GM23248 (cell line): Measurements from ENCODE around the gene PDIA6. TPM values are rescaled to one million over a fixed set of nuclear protein-coding genes. Genes with fewer than 3 reads are reported as not detected.

Experiments used
- DNase-seq: peaks from one replicate; pipeline ENCODE4 v3.0.0-alpha.2; 2015
- H2AFZ ChIP-seq: fragments of 200-600 bp; sonication (generic); 2 replicates; pipeline ENCODE4 v1.6.1; 2016; ENCODE audit warnings: antibody characterized with exemption
- H3F3A ChIP-seq: fragments of 200-600 bp; sonication (generic); 2 replicates; pipeline ENCODE4 v1.6.1; 2016; ENCODE audit warnings: mild to moderate bottlenecking, antibody characterized with exemption, mixed run types; ENCODE audit not compliant: insufficient read depth
- H3K27ac ChIP-seq: fragments of 200-600 bp; sonication (generic); 2 replicates; pipeline ENCODE4 v1.5.1; 2016; ENCODE audit warnings: mild to moderate bottlenecking
- H3K27me3 ChIP-seq: fragments of 200-600 bp; sonication (generic); replicated peaks from 2 replicates; pipeline ENCODE4 v1.6.1; 2016; ENCODE audit warnings: mild to moderate bottlenecking; ENCODE audit not compliant: insufficient read depth
- H3K36me3 ChIP-seq: fragments of 200-600 bp; sonication (generic); 2 replicates; pipeline ENCODE4 v1.6.1; 2016; ENCODE audit warnings: low read depth, mild to moderate bottlenecking
- H3K4me1 ChIP-seq: fragments of 200-600 bp; sonication (generic); 2 replicates; pipeline ENCODE4 v1.6.1; 2016; ENCODE audit warnings: mild to moderate bottlenecking; ENCODE audit not compliant: insufficient read depth
- H3K4me2 ChIP-seq: fragments of 200-600 bp; sonication (generic); one replicate; pipeline ENCODE4 v1.6.1; 2016; ENCODE audit warnings: mild to moderate bottlenecking; ENCODE audit not compliant: unreplicated experiment
- H3K4me3 ChIP-seq: fragments of 200-600 bp; sonication (generic); 2 replicates; pipeline ENCODE4 v1.5.1; 2016; ENCODE audit warnings: mild to moderate bottlenecking
- H3K79me2 ChIP-seq: fragments of 200-600 bp; sonication (generic); 2 replicates; pipeline ENCODE4 v1.6.1; 2016; ENCODE audit warnings: mild to moderate bottlenecking; ENCODE audit not compliant: insufficient read depth
- H3K9ac ChIP-seq: fragments of 200-600 bp; sonication (generic); 2 replicates; pipeline ENCODE4 v1.6.1; 2016; ENCODE audit warnings: mild to moderate bottlenecking
- H3K9me2 ChIP-seq: fragments of 200-600 bp; sonication (generic); 2 replicates; pipeline ENCODE4 v1.6.1; 2016; ENCODE audit warnings: mixed run types, mild to moderate bottlenecking, moderate library complexity; ENCODE audit not compliant: insufficient read depth
- H3K9me3 ChIP-seq: fragments of 200-600 bp; sonication (generic); one replicate; pipeline ENCODE4 v1.6.1; 2017; ENCODE audit warnings: low read depth
- H4K20me1 ChIP-seq: fragments of 200-600 bp; sonication (generic); 2 replicates; pipeline ENCODE4 v1.6.0; 2016; ENCODE audit not compliant: insufficient read depth
- EZH2 ChIP-seq: fragments of 200-600 bp; sonication (generic); IDR thresholded peaks from 2 replicates; pipeline ENCODE4 v1.6.1; 2018; ENCODE audit warnings: antibody characterized with exemption, mild to moderate bottlenecking; ENCODE audit not compliant: insufficient read depth, poor library complexity, severe bottlenecking
- EZH2phosphoT487 ChIP-seq: fragments of 200-600 bp; sonication (generic); IDR thresholded peaks from 2 replicates; pipeline ENCODE4 v1.6.1; 2018; ENCODE audit warnings: antibody characterized with exemption, moderate library complexity, mild to moderate bottlenecking, low read depth; ENCODE audit not compliant: insufficient read depth
- WGBS, 2 experiments: methylation state at CpG; one replicate each; pipeline ENCODE4 v1.1.6; 2015 to 2017; ENCODE audit warnings: low lambda C conversion rate in 2 of 2, low coverage in 1 of 2; ENCODE audit errors: missing lambda C conversion rate in 2 of 2; 5-methylcytosine and 5-hydroxymethylcytosine counted together
- in situ Hi-C: fragments of 300-500 bp; cut with MboI; formaldehyde crosslinking; loops from 2 replicates; pipeline ENCODE4 v1.15.0; 2020
- polyA plus RNA-seq: library from polyadenylated mRNA; unstranded; fragments of >200 nt; fragmentation: Nextera tagmentation; extraction: Ambion mirVana; gene quantifications from 2 replicates; pipeline ENCODE4 v1.2.1, GENCODE V29; 2016
- total RNA-seq: library from RNA; depleted of rRNA; stranded (reverse); fragments of >200 nt; shearing (Covaris generic); gene quantifications from 2 replicates; pipeline ENCODE4 v1.2.3, GENCODE V29; 2014

The PDIA6 gene
- total and polyA plus RNA-seq, 2 experiments from 2014 or later, result 363 to 502 TPM

DNA sequence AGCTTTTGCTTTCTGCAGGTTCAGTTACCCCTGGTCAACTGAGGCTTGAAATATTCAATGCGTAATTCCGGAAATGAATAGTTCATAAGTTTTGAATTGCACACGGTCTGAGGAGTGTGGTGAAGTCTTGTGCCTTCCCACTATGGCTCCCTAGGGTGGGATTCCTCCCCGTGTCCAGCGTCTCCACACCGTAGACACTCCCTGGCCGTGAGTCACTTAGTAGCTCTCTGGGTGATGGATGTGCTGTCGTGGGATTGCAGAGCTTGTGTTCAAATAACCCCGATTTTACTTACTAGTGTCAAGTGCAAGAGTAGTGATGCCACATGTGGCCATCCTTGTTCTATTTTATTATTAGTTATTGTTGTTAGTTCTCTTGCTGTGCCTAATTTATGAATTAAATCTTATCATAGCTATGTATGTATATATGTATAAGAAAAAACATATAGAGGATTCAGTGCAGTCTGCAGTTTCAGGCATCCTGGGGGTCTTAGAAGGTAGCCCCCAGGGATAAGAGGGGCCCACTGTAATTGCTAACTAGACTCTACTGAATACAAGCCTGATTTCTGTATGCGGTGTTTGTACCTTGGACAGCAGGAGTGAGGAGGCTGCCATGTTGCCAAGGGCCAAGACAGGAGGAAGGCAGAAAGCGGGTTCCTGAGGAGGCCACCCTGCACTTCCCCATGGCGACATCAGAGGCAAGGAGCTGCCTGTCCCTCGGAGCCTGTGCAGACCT is 47.7 kb upstream of the PDIA6 start:
- no peak overlapping the region for H3K4me2 ChIP-seq
- in situ Hi-C loops, result no loop called here
- no peak overlapping the region for H3K4me3 ChIP-seq
- no peak overlapping the region for H3K27ac ChIP-seq
- no peak overlapping the region for H3K9ac ChIP-seq
- H3K36me3 ChIP-seq, result no peaks in the 10 kb centered on the region
- no peaks in the 10 kb centered on the region for H3K9me2 ChIP-seq
- DNase-seq, result no peak
- TF ChIP-seq EZH2phosphoT487 (no peak), EZH2 (no peak)
- peaks cover 30% of the 10 kb centered on the region for H3K27me3 ChIP-seq
- H3F3A ChIP-seq, result no peaks in the 10 kb centered on the region
- no peaks in the 10 kb centered on the region for H4K20me1 ChIP-seq
- 61 to 65% methylated on average over 13 of the region's 13 CpGs for WGBS, 2 experiments
- H2AFZ ChIP-seq, result no peak overlapping the region
- no peaks in the 10 kb centered on the region for H3K79me2 ChIP-seq
- no peaks in the 10 kb centered on the region for H3K9me3 ChIP-seq
- no peaks in the 10 kb centered on the region for H3K4me1 ChIP-seq

DNA sequence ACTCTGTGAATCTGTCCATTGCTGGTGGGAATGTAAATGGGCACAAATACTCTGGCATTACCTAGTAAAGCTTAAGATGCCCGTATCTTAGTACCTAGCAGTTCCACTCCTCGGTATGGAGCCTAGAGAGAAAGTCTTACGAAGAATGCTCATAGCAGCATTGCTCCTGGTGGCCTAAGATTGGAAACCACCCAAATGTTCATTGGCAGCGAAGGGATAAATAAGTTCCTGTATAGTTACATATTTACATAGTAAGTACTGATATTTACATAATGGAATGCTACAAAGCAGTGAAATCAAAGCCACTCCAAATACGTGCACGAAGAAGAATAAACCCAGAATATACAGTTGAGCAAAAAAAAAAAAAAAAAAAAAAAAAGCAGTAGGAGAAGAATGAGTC is 46.7 kb upstream of the PDIA6 start:
- Histone ChIP-seq H3K79me2 (no peaks in the 10 kb centered on the region), H3K27me3 (peaks cover 37% of the 10 kb centered on the region), H3K9me3 (no peaks in the 10 kb centered on the region), H3K9me2 (no peaks in the 10 kb centered on the region), H4K20me1 (no peaks in the 10 kb centered on the region), H3K4me2 (no peak overlapping the region), H3F3A (no peaks in the 10 kb centered on the region), H2AFZ (no peak overlapping the region), H3K4me3 (no peak overlapping the region), H3K4me1 (no peaks in the 10 kb centered on the region), H3K9ac (no peak overlapping the region), H3K36me3 (no peaks in the 10 kb centered on the region), H3K27ac (no peak overlapping the region)
- no peak for DNase-seq
- no peak for TF ChIP-seq EZH2phosphoT487
- no peak for TF ChIP-seq EZH2
- 64 to 65% methylated on average over 6 of the region's 6 CpGs for WGBS, 2 experiments
- in situ Hi-C loops, result no loop called here

DNA sequence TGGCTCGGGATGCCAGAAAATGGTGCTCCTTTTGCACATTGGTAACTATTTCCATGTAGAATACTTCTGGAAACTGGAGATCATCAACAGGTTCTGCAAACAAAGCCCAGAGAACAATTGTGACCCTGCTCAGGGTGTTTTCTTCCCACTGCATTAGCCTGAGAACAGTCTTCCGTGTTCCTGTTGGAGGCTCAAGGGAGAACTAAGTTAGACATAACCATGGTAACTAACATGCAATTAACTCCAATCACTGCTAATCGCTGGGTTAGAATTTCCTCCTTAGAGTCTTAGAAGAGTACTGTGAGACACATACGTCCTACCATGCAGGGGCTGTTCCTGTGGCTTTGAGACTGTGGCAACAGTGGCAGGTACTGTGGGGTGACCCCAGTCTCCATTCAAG is 36.0 kb upstream of the PDIA6 start:
- no peaks in the 10 kb centered on the region for H3F3A ChIP-seq
- H3K36me3 ChIP-seq, result no peaks in the 10 kb centered on the region
- H3K4me1 ChIP-seq, result no peaks in the 10 kb centered on the region
- H3K9me3 ChIP-seq, result no peaks in the 10 kb centered on the region
- no peak overlapping the region for H3K9ac ChIP-seq
- no peak for DNase-seq
- no peaks in the 10 kb centered on the region for H4K20me1 ChIP-seq
- no peaks in the 10 kb centered on the region for H3K9me2 ChIP-seq
- TF ChIP-seq EZH2 (no peak), EZH2phosphoT487 (no peak)
- H3K4me2 ChIP-seq, result no peak overlapping the region
- no peak overlapping the region for H3K27ac ChIP-seq
- no peak overlapping the region for H3K4me3 ChIP-seq
- no peaks in the 10 kb centered on the region for H3K79me2 ChIP-seq
- H3K27me3 ChIP-seq, result peaks cover 11% of the 10 kb centered on the region; the same call in 1 of the 2 replicates
- 42 to 54% methylated on average over 4 of the region's 4 CpGs for WGBS, 2 experiments
- in situ Hi-C loops, result loop anchor here (25.0 kb wide), 1 partner anchor 589 kb away; no protein-coding TSS in a partner anchor
- H2AFZ ChIP-seq, result no peak overlapping the region

DNA sequence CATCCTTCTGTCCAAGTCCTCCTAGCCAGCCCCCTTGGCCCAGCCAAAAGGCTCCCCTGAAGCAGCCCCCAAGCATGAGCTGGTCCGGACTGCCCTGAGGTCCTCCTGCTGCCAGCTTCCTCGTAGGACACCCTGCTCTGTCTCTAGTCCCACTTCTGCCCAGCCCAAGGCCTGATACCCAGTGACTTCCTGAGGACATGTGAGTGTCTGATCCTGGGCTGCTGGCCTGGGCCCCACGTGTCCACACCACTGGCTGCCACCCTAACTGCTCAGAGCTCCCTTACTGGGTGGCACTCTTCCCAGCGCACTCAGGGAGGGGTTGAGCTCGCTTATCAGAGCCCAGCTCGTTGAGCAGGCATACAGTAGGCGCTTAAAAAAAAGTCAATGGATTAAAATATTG is 34.4 kb upstream of the PDIA6 start:
- no peaks in the 10 kb centered on the region for H3F3A ChIP-seq
- no peaks in the 10 kb centered on the region for H3K79me2 ChIP-seq
- no peaks in the 10 kb centered on the region for H3K36me3 ChIP-seq
- no peak overlapping the region for H3K4me3 ChIP-seq
- peaks cover 5% of the 10 kb centered on the region; the same call in 1 of the 2 replicates for H3K27me3 ChIP-seq
- whole genome bisulfite sequencing, 2 experiments, result 33 to 39% methylated on average over 7 of the region's 7 CpGs
- H3K9ac ChIP-seq, result no peak overlapping the region
- no peaks in the 10 kb centered on the region for H3K9me3 ChIP-seq
- no peaks in the 10 kb centered on the region for H3K9me2 ChIP-seq
- in situ Hi-C loops, result loop anchor here (25.0 kb wide), 1 partner anchor 590 kb away; no protein-coding TSS in a partner anchor
- no peaks in the 10 kb centered on the region for H3K4me1 ChIP-seq
- H3K27ac ChIP-seq, result no peak overlapping the region
- no peak overlapping the region for H2AFZ ChIP-seq
- no peak overlapping the region for H3K4me2 ChIP-seq
- DNase-seq, result no peak
- TF ChIP-seq EZH2phosphoT487, result no peak
- TF ChIP-seq EZH2, result no peak
- H4K20me1 ChIP-seq, result no peaks in the 10 kb centered on the region
